Fibroblast of the aortic adventitia (primary cell): ENCODE measurements around the gene AHCYL1. TPM values are rescaled to one million over a fixed set of nuclear protein-coding genes. Genes with fewer than 3 reads are reported as not detected.
A peak's percentile ranks its signal among the peaks of the same experiment; 100 is the strongest.

Experiments used
- DNase-seq: peaks from one replicate; pipeline ENCODE4 v3.0.0-alpha.2; 2010; ENCODE audit warnings: low read depth
- H3K4me3 ChIP-seq: 2 replicates; pipeline ENCODE4 v1.5.1; 2011; ENCODE audit warnings: low read depth, mild to moderate bottlenecking, control low read depth, low read length, moderate library complexity
- CTCF ChIP-seq: IDR thresholded peaks from 2 replicates; pipeline ENCODE4 v1.5.1; 2011; ENCODE audit warnings: mild to moderate bottlenecking, low read length, control low read depth, inconsistent platforms; ENCODE audit not compliant: insufficient read depth
- total RNA-seq: library from RNA; depleted of rRNA; stranded (reverse); fragments of >200 nt; gene quantifications from 2 replicates; pipeline ENCODE4 v1.2.3, GENCODE V29; 2012; ENCODE audit warnings: low replicate concordance

The AHCYL1 gene
- total RNA-seq, 1 donor, result 48.5 TPM

DNA sequence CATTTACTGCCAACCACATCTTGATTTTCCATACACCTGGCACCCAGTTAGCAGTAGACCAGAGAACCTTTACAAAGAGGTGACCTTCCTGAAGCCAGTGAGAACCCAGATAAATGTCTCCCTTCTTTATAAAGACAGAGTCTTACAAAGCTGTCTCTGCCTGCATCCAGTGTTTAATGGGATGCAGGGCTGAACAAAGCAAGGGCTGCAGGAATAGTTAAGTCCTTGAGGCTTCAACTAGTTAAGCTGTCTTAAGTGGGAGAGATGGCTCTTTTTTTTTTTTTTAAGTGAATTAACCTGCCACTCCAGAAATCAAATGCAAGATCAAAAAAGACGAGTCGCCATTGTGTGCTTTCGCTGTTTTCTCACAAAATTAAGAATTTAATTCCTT is 1.5 kb downstream of the AHCYL1 start:
- TF ChIP-seq CTCF, result no peak
- H3K4me3 ChIP-seq, result peak overlapping the region; percentile 88
- no peak for DNase-seq

DNA sequence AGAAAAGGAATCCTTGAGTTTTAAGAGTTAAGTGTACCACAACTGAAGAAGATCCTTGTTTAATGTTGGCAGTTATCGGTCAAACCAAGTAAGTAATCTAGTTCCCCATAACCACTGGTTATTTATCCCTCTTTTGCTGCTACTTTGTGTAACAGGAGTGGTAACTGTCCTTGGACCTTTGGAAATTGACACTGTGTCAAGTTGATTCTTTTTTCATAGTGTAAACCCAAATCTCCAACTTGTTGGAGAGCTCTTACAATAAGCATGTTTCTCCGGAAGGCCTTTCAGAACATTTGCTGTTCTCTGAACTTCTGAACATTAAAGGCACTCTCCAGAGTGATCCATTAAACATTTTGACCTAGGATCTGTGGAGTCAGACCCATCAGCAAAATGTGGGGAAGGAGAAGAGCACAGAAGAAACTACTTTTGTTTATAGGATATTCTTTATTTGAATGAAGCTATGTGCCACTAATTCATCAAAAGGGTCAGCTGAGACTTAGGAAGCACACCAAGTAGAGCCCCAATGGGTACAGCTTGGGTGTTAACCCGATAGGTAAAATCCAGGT is 3.9 kb downstream of the AHCYL1 start:
- no peak for DNase-seq
- no peak for TF ChIP-seq CTCF
- H3K4me3 ChIP-seq, result no peak overlapping the region

DNA sequence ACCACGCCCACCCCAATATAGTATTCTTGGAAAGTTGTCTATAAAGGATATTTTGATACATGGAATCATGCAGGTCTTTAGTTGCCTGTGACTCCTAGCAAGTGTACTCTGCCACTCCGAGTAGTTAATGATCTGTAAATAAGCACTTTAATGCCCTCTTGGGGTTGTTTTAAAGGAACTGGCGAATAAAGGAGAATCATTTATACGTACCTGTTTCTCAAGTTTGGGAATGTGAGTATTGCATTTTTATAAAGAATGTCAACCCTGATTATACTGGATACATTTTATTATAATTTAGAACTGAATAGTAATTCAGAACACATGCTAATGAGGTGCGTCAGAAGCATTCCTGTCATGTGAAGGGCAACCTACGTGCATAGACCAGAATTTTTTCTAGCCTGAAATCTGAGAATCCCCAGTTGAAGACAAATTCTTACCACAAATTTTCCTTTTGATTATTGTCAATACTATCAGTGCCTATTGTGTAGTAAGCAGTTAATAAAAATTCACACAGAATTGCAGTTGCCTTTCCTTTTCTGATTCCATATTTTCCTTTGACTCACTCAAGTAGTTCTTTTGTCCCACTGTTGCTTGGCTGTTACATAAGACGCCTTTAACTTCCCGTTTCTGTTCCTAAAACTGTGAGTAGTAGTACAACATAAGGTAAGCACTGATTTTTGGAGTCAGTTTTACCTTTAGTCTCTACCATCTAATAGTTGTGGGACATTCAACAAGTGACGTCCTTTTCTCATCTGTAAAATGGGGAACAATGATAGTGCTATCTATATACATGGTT is 5.1 kb downstream of the AHCYL1 start:
- TF ChIP-seq CTCF, result no peak
- H3K4me3 ChIP-seq, result no peak overlapping the region
- peak; percentile 41 for DNase-seq

DNA sequence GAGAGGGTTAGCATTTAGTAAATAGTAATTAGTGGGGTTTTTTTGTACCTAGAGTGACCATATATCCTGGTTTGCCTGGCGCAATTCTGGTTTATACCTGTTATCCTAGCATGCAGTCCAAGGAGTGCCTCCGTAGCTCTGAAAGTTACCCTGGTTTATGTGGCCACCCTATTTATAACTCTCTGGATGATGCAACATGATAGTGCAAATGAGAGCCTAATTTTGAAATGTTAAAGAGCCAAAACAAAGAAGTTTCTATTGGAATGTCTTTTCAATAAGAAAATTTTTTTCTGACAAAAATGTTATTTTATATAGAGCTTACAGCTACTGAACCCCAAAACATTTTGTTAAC is 5.7 kb downstream of the AHCYL1 start:
- peak; percentile 34 for DNase-seq
- H3K4me3 ChIP-seq, result no peak overlapping the region
- no peak for TF ChIP-seq CTCF

GRCh38 chr1:109991400-109991925 is 6.9 kb downstream of the AHCYL1 start:
- no peak overlapping the region for H3K4me3 ChIP-seq
- no peak for TF ChIP-seq CTCF
- DNase-seq, result no peak

DNA sequence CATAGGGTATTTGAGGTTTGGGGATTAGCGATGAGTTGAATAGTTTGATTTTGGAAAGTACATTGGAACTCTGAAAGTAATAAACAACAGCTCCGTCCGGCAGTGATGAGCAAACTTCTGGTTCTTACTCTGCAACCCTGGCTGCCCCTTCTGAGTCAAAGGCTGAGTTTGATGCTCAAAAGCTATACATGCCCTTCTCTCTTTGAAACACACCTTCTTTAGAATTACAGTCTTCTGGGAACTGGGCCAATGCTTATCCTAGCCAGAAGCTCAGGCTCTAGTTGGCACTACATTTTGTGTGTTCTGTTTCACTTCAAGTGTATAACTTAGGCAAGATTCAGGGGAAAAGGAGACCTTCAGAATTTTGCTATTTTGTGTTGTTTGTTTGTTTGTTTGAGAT is 9.3 kb downstream of the AHCYL1 start:
- no peak overlapping the region for H3K4me3 ChIP-seq
- DNase-seq, result peak; percentile 68
- no peak for TF ChIP-seq CTCF
